ENCODE results near the gene OR52H1.

DNA sequence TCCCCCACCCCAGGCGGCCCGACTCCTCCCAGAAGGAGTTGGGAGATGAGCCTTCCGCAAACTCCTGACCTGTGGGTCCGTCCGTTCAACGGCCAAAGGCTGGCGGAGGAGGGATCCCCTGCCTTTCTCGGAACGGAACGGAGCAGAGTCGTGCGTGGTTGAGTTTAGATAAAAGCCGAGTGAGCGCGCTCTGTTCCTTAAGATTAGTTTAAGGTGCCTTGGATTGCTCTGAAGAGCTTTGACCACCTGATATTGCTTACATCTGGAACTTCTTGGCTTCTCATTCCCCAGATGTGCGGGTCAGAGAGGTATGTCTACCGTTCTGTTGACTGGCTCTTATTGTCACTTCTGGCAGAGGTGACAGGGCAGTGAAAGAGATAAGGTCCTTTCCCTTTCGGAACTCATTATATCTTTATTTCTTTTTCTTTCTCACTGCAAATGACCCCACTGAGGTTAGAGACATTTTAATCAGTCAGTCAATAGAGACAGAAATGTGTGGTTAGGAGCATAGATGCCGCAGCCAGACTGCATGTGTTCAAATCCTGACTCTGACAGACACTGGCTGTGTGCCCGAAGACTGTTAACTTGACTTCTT, 48.4 kb upstream of the OR52H1 start, which contains the start of gene TRIM6:
- TF ChIP-seq, protein P1, sequence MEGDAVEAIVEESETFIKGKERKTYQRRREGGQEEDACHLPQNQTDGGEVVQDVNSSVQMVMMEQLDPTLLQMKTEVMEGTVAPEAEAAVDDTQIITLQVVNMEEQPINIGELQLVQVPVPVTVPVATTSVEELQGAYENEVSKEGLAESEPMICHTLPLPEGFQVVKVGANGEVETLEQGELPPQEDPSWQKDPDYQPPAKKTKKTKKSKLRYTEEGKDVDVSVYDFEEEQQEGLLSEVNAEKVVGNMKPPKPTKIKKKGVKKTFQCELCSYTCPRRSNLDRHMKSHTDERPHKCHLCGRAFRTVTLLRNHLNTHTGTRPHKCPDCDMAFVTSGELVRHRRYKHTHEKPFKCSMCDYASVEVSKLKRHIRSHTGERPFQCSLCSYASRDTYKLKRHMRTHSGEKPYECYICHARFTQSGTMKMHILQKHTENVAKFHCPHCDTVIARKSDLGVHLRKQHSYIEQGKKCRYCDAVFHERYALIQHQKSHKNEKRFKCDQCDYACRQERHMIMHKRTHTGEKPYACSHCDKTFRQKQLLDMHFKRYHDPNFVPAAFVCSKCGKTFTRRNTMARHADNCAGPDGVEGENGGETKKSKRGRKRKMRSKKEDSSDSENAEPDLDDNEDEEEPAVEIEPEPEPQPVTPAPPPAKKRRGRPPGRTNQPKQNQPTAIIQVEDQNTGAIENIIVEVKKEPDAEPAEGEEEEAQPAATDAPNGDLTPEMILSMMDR (IDR thresholded peaks at IDR 0.05; ENCODE audit: insufficient read depth, low read depth, low read length): no peak
- TF ChIP-seq EZH2 (IDR thresholded peaks at IDR 0.05; ENCODE audit: insufficient read depth, low read length): no peak
